Measurements from ENCODE around the gene ARID1A.
"Not testable (repeated sequence)": the region's sequence is repeated elsewhere in the genome, so short reads cannot be mapped to it uniquely, and the experiment has no call there.

Gene ARID1A

DNA sequence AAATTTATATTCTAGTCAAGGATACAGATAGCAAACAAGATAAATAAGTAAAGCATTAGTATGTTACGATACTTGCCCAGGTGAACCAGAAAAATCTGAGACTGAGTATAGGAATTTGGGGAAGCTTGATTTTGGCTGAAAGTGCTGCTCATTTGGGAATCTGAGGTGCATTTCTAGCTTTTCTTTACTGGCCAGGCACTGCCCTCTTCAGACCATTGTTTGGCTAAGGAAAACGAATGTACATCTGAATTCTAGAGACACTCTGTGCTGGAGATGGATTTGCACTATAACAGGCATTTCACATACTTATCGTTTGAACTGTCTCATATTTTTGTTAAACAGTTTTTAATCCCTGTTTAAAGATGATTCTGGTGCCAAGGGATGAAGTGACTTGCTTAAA, 23.4 kb downstream of the ARID1A start:
- no peak for DNase-seq (ENCODE audit: low read depth)
- TF ChIP-seq, protein P1, sequence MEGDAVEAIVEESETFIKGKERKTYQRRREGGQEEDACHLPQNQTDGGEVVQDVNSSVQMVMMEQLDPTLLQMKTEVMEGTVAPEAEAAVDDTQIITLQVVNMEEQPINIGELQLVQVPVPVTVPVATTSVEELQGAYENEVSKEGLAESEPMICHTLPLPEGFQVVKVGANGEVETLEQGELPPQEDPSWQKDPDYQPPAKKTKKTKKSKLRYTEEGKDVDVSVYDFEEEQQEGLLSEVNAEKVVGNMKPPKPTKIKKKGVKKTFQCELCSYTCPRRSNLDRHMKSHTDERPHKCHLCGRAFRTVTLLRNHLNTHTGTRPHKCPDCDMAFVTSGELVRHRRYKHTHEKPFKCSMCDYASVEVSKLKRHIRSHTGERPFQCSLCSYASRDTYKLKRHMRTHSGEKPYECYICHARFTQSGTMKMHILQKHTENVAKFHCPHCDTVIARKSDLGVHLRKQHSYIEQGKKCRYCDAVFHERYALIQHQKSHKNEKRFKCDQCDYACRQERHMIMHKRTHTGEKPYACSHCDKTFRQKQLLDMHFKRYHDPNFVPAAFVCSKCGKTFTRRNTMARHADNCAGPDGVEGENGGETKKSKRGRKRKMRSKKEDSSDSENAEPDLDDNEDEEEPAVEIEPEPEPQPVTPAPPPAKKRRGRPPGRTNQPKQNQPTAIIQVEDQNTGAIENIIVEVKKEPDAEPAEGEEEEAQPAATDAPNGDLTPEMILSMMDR (IDR thresholded peaks at IDR 0.05; ENCODE audit: low read depth, low read length, missing control alignments) = no peak
- no peak overlapping the region for H3K4me3 ChIP-seq (ENCODE audit: low read depth, low read length)

DNA sequence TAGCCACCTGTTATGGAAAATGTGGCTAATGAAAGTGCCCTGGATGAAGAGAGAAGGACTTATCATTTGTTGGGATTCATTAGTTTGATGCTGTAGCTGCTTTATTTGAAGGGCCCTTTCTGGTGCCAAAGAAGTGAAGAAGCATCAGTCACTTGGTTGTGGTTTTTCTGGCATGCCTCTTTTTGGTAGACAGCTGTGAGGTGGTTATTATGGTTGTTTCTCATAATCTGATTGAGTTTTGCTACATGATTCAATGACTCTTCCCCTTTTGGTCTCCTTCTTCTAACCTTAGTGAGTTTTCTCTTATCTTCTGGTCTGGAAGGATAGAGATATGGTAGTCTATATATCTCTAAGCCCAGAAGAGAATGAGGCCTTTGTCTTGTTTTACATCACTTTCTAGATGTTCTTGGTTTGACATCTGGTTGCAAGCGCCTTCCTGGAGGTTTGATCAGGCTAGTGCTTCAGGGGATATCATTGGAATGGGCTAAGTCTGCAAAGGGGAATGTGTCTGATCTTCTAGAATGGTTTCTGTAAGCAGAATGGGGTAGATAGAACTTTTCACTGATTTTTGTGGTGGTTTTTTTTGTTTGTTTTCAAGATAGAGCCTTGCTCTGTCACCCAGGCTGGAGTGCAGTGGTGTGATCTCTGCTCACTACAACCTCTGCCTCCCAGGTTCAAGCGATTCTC, 26.0 kb downstream of the ARID1A start:
- TF ChIP-seq, protein P1 (IDR thresholded peaks at IDR 0.05; ENCODE audit: low read depth, low read length, missing control alignments) = no peak
- H3K4me3 ChIP-seq (ENCODE audit: low read depth, low read length) = no peak overlapping the region
- DNase-seq (ENCODE audit: low read depth) = no peak

DNA sequence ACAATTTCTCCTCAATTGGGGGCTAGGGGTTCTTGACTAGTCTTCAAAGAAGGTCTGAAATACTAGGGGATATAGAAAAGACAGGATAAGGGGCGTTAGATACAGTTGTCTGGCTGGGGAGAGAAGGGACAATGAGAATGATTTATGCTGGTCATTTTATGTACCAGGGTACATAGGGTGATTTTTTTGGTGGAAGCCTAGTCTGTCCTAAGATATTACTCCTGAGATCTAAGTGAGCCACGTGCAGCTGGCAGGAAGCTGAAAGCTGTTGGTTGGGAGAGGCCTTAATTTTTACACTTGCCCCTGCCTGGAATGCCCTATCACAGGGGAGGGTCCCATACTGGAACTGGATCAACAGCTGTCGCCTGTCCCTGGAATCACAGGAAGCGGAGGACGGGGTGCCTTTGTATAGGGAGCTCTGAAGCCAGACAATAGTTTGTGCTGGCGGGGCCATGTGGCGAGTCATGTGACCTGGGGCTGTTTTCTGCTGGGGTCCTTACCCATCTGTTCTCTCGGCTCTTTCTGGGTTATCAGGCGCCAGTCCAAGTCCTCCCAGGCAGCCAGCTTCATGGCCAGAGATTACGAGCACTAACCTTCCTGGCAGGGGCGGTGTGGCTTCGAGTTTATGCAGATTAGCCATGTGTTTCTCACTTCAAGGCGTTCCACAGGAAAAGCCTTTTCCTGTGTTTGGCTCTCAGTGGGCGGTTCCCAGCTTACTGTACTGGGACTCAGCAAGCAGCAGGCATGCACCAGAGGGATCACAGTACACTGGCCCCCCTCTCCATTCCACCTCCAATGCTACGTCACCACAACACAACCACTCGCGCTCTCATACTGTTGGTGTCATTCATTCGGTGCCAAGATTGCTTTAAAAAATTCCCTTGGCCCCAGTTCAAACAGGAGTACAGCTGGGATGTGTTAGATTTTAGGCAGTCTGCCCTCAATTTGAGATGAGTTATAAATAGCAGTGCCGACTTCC, 27.5 kb downstream of the ARID1A start:
- TF ChIP-seq, protein P1 (IDR thresholded peaks at IDR 0.05; ENCODE audit: low read depth, low read length, missing control alignments) = no peak

DNA sequence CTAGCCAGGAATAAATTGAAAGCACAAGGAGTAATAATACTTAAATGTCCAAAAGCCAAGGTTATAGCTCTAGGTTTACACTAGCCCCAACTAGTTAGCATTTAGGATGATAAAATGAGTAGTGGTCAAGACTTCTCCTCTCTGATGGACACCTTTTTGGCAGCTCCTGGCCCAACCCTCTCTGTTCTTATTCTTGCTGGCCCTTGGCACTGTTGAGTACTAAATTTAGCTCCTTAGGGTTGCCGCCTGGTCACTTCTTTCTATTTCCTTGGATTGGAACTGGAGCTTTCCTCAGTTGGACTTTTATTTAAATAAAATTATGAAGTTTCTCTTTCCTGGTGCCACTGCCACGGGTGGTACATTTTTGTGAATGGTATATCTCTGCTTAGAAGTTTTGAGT, 28.3 kb downstream of the ARID1A start:
- no peak for DNase-seq (ENCODE audit: low read depth)
- no peak overlapping the region for H3K4me3 ChIP-seq (ENCODE audit: low read depth, low read length)
- TF ChIP-seq, protein P1 (IDR thresholded peaks at IDR 0.05; ENCODE audit: low read depth, low read length, missing control alignments) = no peak

More for the DNA sequence above, 27.5 kb downstream of the ARID1A start:
- H3K4me3 ChIP-seq (ENCODE audit: low read depth, low read length) = peak overlapping the region; percentile 18; the same call in 1 of the 2 replicates
- no peak for DNase-seq (ENCODE audit: low read depth)

DNA sequence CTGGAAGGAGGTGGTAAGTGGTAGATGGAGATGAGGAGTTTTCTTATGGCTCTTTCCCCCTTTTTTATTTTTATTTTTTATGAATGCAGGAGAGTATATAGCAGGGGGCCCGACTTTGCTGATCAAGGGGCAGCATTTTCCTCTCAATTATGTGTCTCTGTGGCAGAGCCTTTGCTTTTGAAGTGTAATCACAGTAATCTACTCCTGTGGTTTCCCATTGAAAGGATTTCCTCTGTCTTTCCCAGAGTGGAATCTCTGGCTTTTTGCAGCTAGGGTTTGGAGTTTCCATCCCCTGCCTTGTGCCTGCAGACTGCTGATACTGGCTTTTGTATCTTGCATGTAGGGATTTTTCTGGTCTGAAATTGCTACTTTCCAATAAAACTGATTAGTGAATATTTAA, 29.1 kb downstream of the ARID1A start:
- no peak for DNase-seq (ENCODE audit: low read depth)
- H3K4me3 ChIP-seq (ENCODE audit: low read depth, low read length) = no peak overlapping the region
- TF ChIP-seq, protein P1 (IDR thresholded peaks at IDR 0.05; ENCODE audit: low read depth, low read length, missing control alignments) = no peak

DNA sequence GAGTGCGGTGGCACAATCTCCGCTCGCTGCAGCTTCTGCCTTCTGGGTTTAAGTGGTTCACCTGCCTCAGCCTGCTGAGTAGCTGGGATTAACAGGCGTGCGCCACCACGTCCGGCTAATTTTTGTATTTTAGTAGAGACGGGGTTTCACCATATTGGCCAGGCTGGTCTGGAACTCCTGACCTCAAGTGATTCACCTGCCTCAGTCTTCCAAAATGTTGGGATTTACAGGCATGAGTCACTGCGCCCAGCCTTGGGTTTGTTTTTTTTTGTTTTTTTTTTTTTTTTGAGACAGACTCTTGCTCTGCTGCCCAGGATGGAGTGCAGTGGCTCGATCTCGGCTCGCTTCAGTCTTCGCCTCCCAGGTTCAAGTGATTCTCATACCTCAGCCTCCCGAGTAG, 30.1 kb downstream of the ARID1A start:
- not testable (repeated sequence) for DNase-seq (ENCODE audit: low read depth); H3K4me3 ChIP-seq (ENCODE audit: low read depth, low read length)

DNA sequence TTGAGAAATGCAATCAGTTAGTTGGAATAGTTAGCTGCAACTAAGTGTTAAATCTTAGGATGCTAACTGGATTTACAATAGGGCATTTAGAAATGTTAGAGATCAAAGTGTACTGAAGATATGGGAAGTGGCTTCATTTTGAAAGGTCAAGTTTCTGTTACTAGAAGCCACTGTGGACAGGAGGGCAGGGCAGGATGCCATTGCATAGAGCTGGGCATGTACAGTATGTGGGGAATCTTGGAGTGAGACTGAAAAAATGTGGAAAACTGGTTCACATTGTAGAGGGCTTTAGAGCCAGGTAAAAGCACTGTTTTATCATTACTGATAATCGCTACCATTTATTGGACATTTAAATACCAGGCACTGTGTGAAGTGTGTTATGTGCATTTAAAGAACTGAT, 31.0 kb downstream of the ARID1A start:
- no peak for DNase-seq (ENCODE audit: low read depth)
- TF ChIP-seq, protein P1 (IDR thresholded peaks at IDR 0.05; ENCODE audit: low read depth, low read length, missing control alignments) = no peak
- no peak overlapping the region for H3K4me3 ChIP-seq (ENCODE audit: low read depth, low read length)
